Lower leg skin (tissue), 3 donors: ENCODE measurements around the gene KSR2.

Experiments
- POLR2A ChIP-seq, 2 donors: fragments of 450-650 bp; IDR thresholded peaks; one replicate each; pipeline ENCODE4 v1.6.1; 2016 to 2017; ENCODE audit warnings: antibody characterized with exemption in 2 of 2, mild to moderate bottlenecking in 1 of 2, moderate library complexity in 1 of 2
- TF ChIP-seq, protein P1 (sequence below), 3 donors: fragments of 450-650 bp; IDR thresholded peaks; one replicate each; pipeline ENCODE4 v1.5.1; 2016; ENCODE audit warnings: antibody characterized with exemption in 3 of 3, mild to moderate bottlenecking in 3 of 3, moderate library complexity in 2 of 3

DNA sequence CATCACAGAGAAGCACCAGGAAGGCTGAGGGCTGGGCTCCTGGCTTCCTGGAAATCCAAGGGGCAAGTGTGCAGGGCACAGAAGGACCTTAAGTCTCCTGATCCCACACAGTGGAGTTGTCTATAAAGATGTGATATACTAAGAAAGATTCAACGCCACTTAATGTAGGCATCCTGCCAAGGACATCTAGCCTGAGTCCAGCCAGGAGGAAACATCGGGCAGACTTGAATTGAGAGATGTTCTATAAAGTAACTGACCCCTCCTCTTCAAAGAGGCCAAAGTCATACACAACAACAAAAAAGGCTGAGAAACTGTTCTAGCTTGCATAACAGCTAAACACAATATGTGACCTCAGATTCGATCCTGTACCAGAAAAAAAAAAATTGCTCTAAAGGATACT lies 307.9 kb downstream of the KSR2 start:
- TF ChIP-seq, protein P1, sequence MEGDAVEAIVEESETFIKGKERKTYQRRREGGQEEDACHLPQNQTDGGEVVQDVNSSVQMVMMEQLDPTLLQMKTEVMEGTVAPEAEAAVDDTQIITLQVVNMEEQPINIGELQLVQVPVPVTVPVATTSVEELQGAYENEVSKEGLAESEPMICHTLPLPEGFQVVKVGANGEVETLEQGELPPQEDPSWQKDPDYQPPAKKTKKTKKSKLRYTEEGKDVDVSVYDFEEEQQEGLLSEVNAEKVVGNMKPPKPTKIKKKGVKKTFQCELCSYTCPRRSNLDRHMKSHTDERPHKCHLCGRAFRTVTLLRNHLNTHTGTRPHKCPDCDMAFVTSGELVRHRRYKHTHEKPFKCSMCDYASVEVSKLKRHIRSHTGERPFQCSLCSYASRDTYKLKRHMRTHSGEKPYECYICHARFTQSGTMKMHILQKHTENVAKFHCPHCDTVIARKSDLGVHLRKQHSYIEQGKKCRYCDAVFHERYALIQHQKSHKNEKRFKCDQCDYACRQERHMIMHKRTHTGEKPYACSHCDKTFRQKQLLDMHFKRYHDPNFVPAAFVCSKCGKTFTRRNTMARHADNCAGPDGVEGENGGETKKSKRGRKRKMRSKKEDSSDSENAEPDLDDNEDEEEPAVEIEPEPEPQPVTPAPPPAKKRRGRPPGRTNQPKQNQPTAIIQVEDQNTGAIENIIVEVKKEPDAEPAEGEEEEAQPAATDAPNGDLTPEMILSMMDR (IDR thresholded peaks at IDR 0.05) = no peak
- TF ChIP-seq POLR2A (IDR thresholded peaks at IDR 0.05) = no peak
